PC-9 (cell line): ENCODE results near the gene SFRP5. TPM values are rescaled to one million over a fixed set of nuclear protein-coding genes. Genes with fewer than 3 reads are reported as not detected.

ENCODE experiments used
- BruUV-seq: library from RNA; stranded (reverse); fragments of 400-500 nt; replicated peaks from 2 replicates; lab custom pipeline; 2021; lab: Mats Ljungman, UMichigan
- CTCF ChIA-PET: fragments of 300-600 bp; sonication (Branson Sonifier 250); formaldehyde crosslinking; loops from one replicate; lab custom pipeline; 2022; ENCODE audit warnings: antibody characterized with exemption; lab: Charles Lee
- POLR2A ChIA-PET: fragments of 300-600 bp; sonication (Branson Sonifier 250); formaldehyde crosslinking; loops from one replicate; lab custom pipeline; 2022; ENCODE audit warnings: antibody characterized with exemption; ENCODE audit not compliant: unreplicated experiment; lab: Charles Lee
- DNase-seq, 2 experiments: peaks; one replicate each; pipeline versions ENCODE4 v3.0.0 to v3.0.0-alpha.2; 2015 to 2022; ENCODE audit warnings: mixed read lengths in 1 of 2
- H2AFZ ChIP-seq: fragments of 200-600 bp; sonication (generic); 2 replicates; pipeline ENCODE4 v1.8.1; 2017; ENCODE audit warnings: antibody characterized with exemption
- H3F3A ChIP-seq: fragments of 200-600 bp; sonication (generic); 2 replicates; pipeline ENCODE4 v1.8.1; 2017; ENCODE audit warnings: antibody characterized with exemption, mild to moderate bottlenecking, low read depth; ENCODE audit not compliant: insufficient read depth
- H3K27ac ChIP-seq: fragments of 200-600 bp; sonication (generic); 2 replicates; pipeline ENCODE4 v1.6.1; 2016; ENCODE audit warnings: mixed run types
- H3K27me3 ChIP-seq: fragments of 200-600 bp; sonication (generic); 2 replicates; pipeline ENCODE4 v1.6.1; 2016; ENCODE audit warnings: low read depth, mixed run types; ENCODE audit not compliant: insufficient read depth
- H3K36me3 ChIP-seq: fragments of 200-600 bp; sonication (generic); 2 replicates; pipeline ENCODE4 v1.6.1; 2016; ENCODE audit warnings: low read depth, mixed run types
- H3K4me1 ChIP-seq: fragments of 200-600 bp; sonication (generic); replicated peaks from 2 replicates; pipeline ENCODE4 v1.6.1; 2016; ENCODE audit warnings: mixed run types; ENCODE audit not compliant: insufficient read depth
- H3K4me2 ChIP-seq: fragments of 200-600 bp; sonication (generic); 2 replicates; pipeline ENCODE4 v1.6.1; 2017; ENCODE audit warnings: mixed run types
- H3K4me3 ChIP-seq: fragments of 200-600 bp; sonication (generic); 2 replicates; pipeline ENCODE4 v1.6.1; 2016; ENCODE audit warnings: mixed run types
- H3K79me2 ChIP-seq: fragments of 200-600 bp; sonication (generic); 2 replicates; pipeline ENCODE4 v1.6.1; 2017; ENCODE audit warnings: low read depth, mixed run types
- H3K9me2 ChIP-seq: fragments of 200-600 bp; sonication (generic); 2 replicates; pipeline ENCODE4 v1.8.1; 2017; ENCODE audit warnings: mild to moderate bottlenecking; ENCODE audit not compliant: insufficient read depth
- H3K9me3 ChIP-seq: fragments of 200-600 bp; sonication (generic); 2 replicates; pipeline ENCODE4 v1.8.1; 2016; ENCODE audit warnings: low read depth; ENCODE audit not compliant: insufficient read depth
- H4K20me1 ChIP-seq: fragments of 200-600 bp; sonication (generic); 2 replicates; pipeline ENCODE4 v1.8.1; 2017; ENCODE audit not compliant: insufficient read depth
- EZH2 ChIP-seq: fragments of 200-600 bp; sonication (generic); IDR thresholded peaks from 2 replicates; pipeline ENCODE4 v1.8.0; 2017; ENCODE audit warnings: antibody characterized with exemption, low read depth
- intact Hi-C: fragments of 100-400 bp; cut with micrococcal nuclease; formaldehyde crosslinking; loops from one replicate; pipeline ENCODE4 v1.10.0; 2022; ENCODE audit not compliant: unreplicated experiment
- total RNA-seq: library from RNA; stranded (reverse); gene quantifications from 2 replicates; pipeline ENCODE4 v1.2.3, GENCODE V29; 2021
- TF ChIP-seq, protein P1 (sequence below): fragments of 200-600 bp; sonication (generic); conservative IDR thresholded peaks from 2 replicates; pipeline ENCODE4 v1.6.1; 2017; ENCODE audit warnings: mixed run types, antibody characterized with exemption, mild to moderate bottlenecking, moderate library complexity

The SFRP5 gene
- total RNA-seq, 1 experiment from 2014 or later: not detected

DNA sequence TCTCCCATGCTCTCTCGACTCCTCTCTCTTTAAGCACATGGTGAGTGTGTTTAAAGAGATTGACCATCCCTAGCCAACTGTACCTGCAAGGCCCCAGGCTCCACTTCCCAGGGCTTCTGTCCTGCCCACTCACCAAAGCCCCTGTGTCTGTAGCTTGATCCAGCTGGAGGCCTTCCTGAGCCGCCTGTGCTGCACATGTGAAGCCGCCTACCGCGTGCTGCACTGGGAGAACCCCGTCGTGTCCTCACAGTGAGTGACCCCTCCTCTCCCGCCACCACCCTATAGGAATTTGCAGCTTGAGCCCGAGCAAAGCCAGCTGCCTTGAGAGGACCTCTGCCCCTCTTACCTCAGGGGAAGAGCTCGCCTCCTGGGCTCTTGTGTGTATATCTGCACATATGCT, 23.7 kb downstream of the SFRP5 start:
- intact Hi-C loops: no loop called here
- no peaks in the 10 kb centered on the region for H3K79me2 ChIP-seq
- H3F3A ChIP-seq: no peaks in the 10 kb centered on the region
- DNase-seq: no peak
- H4K20me1 ChIP-seq: no peaks in the 10 kb centered on the region; the same call in 1 of the 2 replicates
- no peak overlapping the region for H3K27ac ChIP-seq
- H3K4me1 ChIP-seq: no peaks in the 10 kb centered on the region
- H3K4me3 ChIP-seq: no peak overlapping the region
- no peak overlapping the region for H3K4me2 ChIP-seq
- no peak overlapping the region for H2AFZ ChIP-seq
- BruUV-seq: no TSS peak
- TF ChIP-seq, protein P1, sequence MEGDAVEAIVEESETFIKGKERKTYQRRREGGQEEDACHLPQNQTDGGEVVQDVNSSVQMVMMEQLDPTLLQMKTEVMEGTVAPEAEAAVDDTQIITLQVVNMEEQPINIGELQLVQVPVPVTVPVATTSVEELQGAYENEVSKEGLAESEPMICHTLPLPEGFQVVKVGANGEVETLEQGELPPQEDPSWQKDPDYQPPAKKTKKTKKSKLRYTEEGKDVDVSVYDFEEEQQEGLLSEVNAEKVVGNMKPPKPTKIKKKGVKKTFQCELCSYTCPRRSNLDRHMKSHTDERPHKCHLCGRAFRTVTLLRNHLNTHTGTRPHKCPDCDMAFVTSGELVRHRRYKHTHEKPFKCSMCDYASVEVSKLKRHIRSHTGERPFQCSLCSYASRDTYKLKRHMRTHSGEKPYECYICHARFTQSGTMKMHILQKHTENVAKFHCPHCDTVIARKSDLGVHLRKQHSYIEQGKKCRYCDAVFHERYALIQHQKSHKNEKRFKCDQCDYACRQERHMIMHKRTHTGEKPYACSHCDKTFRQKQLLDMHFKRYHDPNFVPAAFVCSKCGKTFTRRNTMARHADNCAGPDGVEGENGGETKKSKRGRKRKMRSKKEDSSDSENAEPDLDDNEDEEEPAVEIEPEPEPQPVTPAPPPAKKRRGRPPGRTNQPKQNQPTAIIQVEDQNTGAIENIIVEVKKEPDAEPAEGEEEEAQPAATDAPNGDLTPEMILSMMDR: no peak
- TF ChIP-seq EZH2: no peak
- CTCF ChIA-PET: no interaction called here
- no peaks in the 10 kb centered on the region for H3K27me3 ChIP-seq
- 0 out of 2 replicates have a peak, but pooled peaks cover 6% of the 10 kb centered on the region for H3K36me3 ChIP-seq
- POLR2A ChIA-PET: no interaction called here
- H3K9me2 ChIP-seq: no peaks in the 10 kb centered on the region
- H3K9me3 ChIP-seq: no peaks in the 10 kb centered on the region

DNA sequence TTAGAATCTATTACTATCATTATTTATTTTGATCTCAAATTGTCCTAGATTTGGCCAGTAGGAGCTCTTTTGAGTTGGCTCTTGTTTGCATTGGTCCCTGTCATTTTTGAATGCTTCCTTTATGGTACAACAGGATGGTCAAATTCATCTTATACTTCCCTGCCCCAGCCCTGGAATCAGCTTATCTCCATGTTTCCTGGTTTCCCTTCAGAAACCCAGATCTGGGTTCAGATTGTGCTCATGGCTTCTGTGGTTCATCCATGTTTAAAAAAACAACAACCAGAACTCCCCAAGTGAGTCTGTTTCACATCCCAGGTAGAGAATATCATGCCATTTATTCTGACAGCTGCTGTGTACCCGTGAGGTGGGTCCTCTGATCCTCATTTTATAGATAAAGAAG, 24.2 kb downstream of the SFRP5 start:
- Histone ChIP-seq H3K27ac (no peak overlapping the region), H3K79me2 (no peaks in the 10 kb centered on the region), H3K27me3 (no peaks in the 10 kb centered on the region), H3K9me2 (no peaks in the 10 kb centered on the region), H3K4me2 (no peak overlapping the region), H3K36me3 (0 out of 2 replicates have a peak, but pooled peaks cover 6% of the 10 kb centered on the region), H3K4me3 (no peak overlapping the region), H3K4me1 (no peaks in the 10 kb centered on the region), H3F3A (no peaks in the 10 kb centered on the region), H2AFZ (no peak overlapping the region), H4K20me1 (no peaks in the 10 kb centered on the region; the same call in 1 of the 2 replicates), H3K9me3 (no peaks in the 10 kb centered on the region)
- ChIA-PET CTCF (no interaction called here), POLR2A (no interaction called here)
- intact Hi-C loops: no loop called here
- TF ChIP-seq, protein P1: no peak
- no peak for TF ChIP-seq EZH2
- no peak for DNase-seq
- no TSS peak for BruUV-seq

DNA sequence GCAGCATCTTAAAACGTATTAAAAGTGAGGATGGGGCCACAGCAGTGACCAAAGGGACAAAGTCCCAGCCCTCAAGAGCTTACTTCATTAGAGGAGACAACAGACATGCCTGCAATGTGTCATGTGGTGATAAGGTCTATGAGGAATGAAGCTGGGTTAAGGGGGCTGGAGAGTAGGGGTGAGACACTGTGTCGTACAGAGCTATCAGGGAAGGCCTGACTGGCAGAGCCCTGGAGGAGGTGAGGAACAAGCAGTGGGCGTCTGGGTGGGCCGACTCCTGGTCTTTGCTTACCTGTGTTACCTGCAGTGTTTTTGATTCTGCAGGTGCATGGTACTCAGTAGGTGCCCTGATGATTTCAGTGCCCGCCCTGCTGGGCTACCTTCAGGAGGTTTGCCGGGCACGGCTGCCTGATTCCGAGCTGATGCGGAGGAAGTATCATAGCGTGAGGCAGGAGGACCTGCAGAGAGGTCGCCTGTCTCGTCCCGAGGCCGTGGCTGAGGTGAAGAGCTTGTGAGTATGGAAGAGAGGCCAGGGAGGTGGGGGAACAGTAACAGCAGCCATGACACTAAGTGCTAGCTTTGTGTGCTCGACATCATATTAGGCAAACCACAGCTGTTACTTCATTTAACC, 27.3 kb downstream of the SFRP5 start:
- BruUV-seq: no TSS peak
- no peak overlapping the region for H3K4me3 ChIP-seq
- no peaks in the 10 kb centered on the region for H3F3A ChIP-seq
- H3K27me3 ChIP-seq: no peaks in the 10 kb centered on the region
- H3K4me1 ChIP-seq: no peaks in the 10 kb centered on the region
- H2AFZ ChIP-seq: no peak overlapping the region
- H4K20me1 ChIP-seq: no peaks in the 10 kb centered on the region; the same call in none of the 2 replicates
- CTCF ChIA-PET: no interaction called here
- TF ChIP-seq EZH2: no peak
- TF ChIP-seq, protein P1: no peak
- no peak for DNase-seq
- intact Hi-C loops: no loop called here
- peaks cover 14% of the 10 kb centered on the region for H3K79me2 ChIP-seq
- no peaks in the 10 kb centered on the region for H3K9me3 ChIP-seq
- H3K36me3 ChIP-seq: 0 out of 2 replicates have a peak, but pooled peaks cover 10% of the 10 kb centered on the region
- no peak overlapping the region for H3K4me2 ChIP-seq
- no peak overlapping the region for H3K27ac ChIP-seq
- POLR2A ChIA-PET: interaction anchor here (0.6 kb wide), 1 partner anchor 341 kb away, joined by 3 read pairs; no protein-coding TSS in a partner anchor
- no peaks in the 10 kb centered on the region for H3K9me2 ChIP-seq
